K562 (cell line): ENCODE measurements around the gene IFITM2. TPM values are rescaled to one million over a fixed set of nuclear protein-coding genes. Genes with fewer than 3 reads are reported as not detected.

Experiments
- BCOR ChIP-seq: fragments of 450-650 bp; IDR thresholded peaks from 2 replicates; pipeline ENCODE4 v1.6.1; 2016
- NFE2 ChIP-seq: IDR thresholded peaks from 2 replicates; pipeline ENCODE4 v1.6.1; 2014; ENCODE audit warnings: antibody characterized with exemption, low read depth
- PPARD ChIP-seq: fragments of 250-450 bp; sonication (Bioruptor Pico); IDR thresholded peaks from 2 replicates; pipeline ENCODE4 v1.8.0; 2022; ENCODE audit warnings: inconsistent platforms, mild to moderate bottlenecking, moderate library complexity
- SMARCA5 ChIP-seq: fragments of 450-650 bp; IDR thresholded peaks from 2 replicates; pipeline ENCODE4 v1.6.1; 2016
- TFAM ChIP-seq: fragments of 250-450 bp; sonication (Bioruptor Pico); conservative IDR thresholded peaks from 2 replicates; pipeline ENCODE4 v1.5.0; 2021; ENCODE audit warnings: mild to moderate bottlenecking, moderate library complexity
- TGIF2 ChIP-seq: sonication (generic); formaldehyde crosslinking; IDR thresholded peaks from 2 replicates; pipeline ENCODE4 v1.8.1; 2022; ENCODE audit warnings: mild to moderate bottlenecking, missing genetic modification reagents, moderate library complexity
- YY1 ChIP-seq, 3 experiments: IDR thresholded peaks; 2 replicates each; pipeline ENCODE4 v1.6.1; 2011; ENCODE audit warnings: low read length in 2 of 3, mild to moderate bottlenecking in 2 of 3, moderate library complexity in 2 of 3, borderline replicate concordance in 1 of 3, control low read depth in 1 of 3, low read depth in 1 of 3; ENCODE audit not compliant: insufficient read depth in 3 of 3, insufficient replicate concordance in 2 of 3, control insufficient read depth in 1 of 3, insufficient read length in 1 of 3; ENCODE audit errors: extremely low read depth in 1 of 3
- ZFX ChIP-seq: sonication (generic); formaldehyde crosslinking; IDR thresholded peaks from 2 replicates; pipeline ENCODE4 v1.8.0; 2022; ENCODE audit warnings: mild to moderate bottlenecking, missing genetic modification reagents, moderate library complexity
- ZHX1 ChIP-seq: fragments of 150-350 bp; conservative IDR thresholded peaks from 2 replicates; pipeline ENCODE4 v1.6.1; 2014; ENCODE audit warnings: low read length
- ZNF408 ChIP-seq: fragments of 250-450 bp; sonication (Bioruptor Pico); IDR thresholded peaks from 2 replicates; pipeline ENCODE4 v1.4.0; 2020; ENCODE audit warnings: low read depth, mild to moderate bottlenecking, moderate library complexity
- polyA plus RNA-seq, 8 experiments: library from polyadenylated mRNA; depleted of rRNA in 4 of 8; stranded (reverse) in 5 of 8; unstranded in 3 of 8; fragments of >200 nt; fragmentation: Nextera tagmentation in 2 of 8; fragmentation: Illumina TruSeq in 1 of 8; extraction: Ambion mirVana in 2 of 8; extraction: Trizol in 1 of 8; gene quantifications; 2 replicates each; pipeline versions ENCODE4 v1.2.1 to v1.2.3, GENCODE V29; 2011 to 2014; ENCODE audit warnings: inconsistent platforms in 1 of 8, missing spikeins in 1 of 8
- total RNA-seq, 7 experiments: library from RNA; depleted of rRNA in 6 of 7; stranded (reverse); fragments of >200 nt in 6 of 7; fragmentation: Illumina TruSeq in 2 of 7; extraction: Trizol in 2 of 7; gene quantifications; 2 replicates each; pipeline versions ENCODE4 v1.2.1 to v1.2.3, GENCODE V29; 2011 to 2021; ENCODE audit warnings: low replicate concordance in 1 of 7
- TF ChIP-seq, protein P1 (sequence below), 3 experiments: fragments of 200-800 bp in 1 of 3; fragments of 250-450 bp in 1 of 3; fragments of 450-650 bp in 1 of 3; sonication (Bioruptor Pico) in 1 of 3; sonication (Bioruptor generic) in 1 of 3; formaldehyde crosslinking in 1 of 3; IDR thresholded peaks; 2 replicates each; pipeline versions ENCODE4 v1.6.1 to v1.8.0; 2016 to 2022; ENCODE audit warnings: mild to moderate bottlenecking in 2 of 3, missing genetic modification characterization in 2 of 3, missing compliant biosample characterization in 1 of 3, moderate library complexity in 1 of 3
- TF ChIP-seq, protein P2 (sequence below): fragments of 450-650 bp; IDR thresholded peaks from 2 replicates; pipeline ENCODE4 v1.6.1; 2016; ENCODE audit warnings: low read depth

The IFITM2 gene
- total and polyA plus RNA-seq, 9 of the 15 experiments (the other 6 are each of a cell fraction or from before 2014, with no cell fraction given), result 52.8 to 4,872 (median 356) TPM

GRCh38 chr11:332651-333480 lies 25.2 kb downstream of the IFITM2 start (continued):
- TF ChIP-seq, protein P1, sequence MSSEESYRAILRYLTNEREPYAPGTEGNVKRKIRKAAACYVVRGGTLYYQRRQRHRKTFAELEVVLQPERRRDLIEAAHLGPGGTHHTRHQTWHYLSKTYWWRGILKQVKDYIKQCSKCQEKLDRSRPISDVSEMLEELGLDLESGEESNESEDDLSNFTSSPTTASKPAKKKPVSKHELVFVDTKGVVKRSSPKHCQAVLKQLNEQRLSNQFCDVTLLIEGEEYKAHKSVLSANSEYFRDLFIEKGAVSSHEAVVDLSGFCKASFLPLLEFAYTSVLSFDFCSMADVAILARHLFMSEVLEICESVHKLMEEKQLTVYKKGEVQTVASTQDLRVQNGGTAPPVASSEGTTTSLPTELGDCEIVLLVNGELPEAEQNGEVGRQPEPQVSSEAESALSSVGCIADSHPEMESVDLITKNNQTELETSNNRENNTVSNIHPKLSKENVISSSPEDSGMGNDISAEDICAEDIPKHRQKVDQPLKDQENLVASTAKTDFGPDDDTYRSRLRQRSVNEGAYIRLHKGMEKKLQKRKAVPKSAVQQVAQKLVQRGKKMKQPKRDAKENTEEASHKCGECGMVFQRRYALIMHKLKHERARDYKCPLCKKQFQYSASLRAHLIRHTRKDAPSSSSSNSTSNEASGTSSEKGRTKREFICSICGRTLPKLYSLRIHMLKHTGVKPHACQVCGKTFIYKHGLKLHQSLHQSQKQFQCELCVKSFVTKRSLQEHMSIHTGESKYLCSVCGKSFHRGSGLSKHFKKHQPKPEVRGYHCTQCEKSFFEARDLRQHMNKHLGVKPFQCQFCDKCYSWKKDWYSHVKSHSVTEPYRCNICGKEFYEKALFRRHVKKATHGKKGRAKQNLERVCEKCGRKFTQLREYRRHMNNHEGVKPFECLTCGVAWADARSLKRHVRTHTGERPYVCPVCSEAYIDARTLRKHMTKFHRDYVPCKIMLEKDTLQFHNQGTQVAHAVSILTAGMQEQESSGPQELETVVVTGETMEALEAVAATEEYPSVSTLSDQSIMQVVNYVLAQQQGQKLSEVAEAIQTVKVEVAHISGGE (CRISPR knock-in tag; IDR thresholded peaks at IDR 0.05), result no peak
- TF ChIP-seq ZHX1, result no peak
- TF ChIP-seq BCOR, result peak; percentile 97
- no peak for TF ChIP-seq YY1 (IDR thresholded peaks at IDR 0.05; ENCODE audit: borderline replicate concordance in 1 of 3, control insufficient read depth in 1 of 3, extremely low read depth in 1 of 3, insufficient read depth in 3 of 3, insufficient read length in 1 of 3, insufficient replicate concordance in 2 of 3, low read depth in 1 of 3, low read length in 2 of 3)
- no peak for TF ChIP-seq ZNF408 (CRISPR knock-in tag)
- TF ChIP-seq, protein P2, sequence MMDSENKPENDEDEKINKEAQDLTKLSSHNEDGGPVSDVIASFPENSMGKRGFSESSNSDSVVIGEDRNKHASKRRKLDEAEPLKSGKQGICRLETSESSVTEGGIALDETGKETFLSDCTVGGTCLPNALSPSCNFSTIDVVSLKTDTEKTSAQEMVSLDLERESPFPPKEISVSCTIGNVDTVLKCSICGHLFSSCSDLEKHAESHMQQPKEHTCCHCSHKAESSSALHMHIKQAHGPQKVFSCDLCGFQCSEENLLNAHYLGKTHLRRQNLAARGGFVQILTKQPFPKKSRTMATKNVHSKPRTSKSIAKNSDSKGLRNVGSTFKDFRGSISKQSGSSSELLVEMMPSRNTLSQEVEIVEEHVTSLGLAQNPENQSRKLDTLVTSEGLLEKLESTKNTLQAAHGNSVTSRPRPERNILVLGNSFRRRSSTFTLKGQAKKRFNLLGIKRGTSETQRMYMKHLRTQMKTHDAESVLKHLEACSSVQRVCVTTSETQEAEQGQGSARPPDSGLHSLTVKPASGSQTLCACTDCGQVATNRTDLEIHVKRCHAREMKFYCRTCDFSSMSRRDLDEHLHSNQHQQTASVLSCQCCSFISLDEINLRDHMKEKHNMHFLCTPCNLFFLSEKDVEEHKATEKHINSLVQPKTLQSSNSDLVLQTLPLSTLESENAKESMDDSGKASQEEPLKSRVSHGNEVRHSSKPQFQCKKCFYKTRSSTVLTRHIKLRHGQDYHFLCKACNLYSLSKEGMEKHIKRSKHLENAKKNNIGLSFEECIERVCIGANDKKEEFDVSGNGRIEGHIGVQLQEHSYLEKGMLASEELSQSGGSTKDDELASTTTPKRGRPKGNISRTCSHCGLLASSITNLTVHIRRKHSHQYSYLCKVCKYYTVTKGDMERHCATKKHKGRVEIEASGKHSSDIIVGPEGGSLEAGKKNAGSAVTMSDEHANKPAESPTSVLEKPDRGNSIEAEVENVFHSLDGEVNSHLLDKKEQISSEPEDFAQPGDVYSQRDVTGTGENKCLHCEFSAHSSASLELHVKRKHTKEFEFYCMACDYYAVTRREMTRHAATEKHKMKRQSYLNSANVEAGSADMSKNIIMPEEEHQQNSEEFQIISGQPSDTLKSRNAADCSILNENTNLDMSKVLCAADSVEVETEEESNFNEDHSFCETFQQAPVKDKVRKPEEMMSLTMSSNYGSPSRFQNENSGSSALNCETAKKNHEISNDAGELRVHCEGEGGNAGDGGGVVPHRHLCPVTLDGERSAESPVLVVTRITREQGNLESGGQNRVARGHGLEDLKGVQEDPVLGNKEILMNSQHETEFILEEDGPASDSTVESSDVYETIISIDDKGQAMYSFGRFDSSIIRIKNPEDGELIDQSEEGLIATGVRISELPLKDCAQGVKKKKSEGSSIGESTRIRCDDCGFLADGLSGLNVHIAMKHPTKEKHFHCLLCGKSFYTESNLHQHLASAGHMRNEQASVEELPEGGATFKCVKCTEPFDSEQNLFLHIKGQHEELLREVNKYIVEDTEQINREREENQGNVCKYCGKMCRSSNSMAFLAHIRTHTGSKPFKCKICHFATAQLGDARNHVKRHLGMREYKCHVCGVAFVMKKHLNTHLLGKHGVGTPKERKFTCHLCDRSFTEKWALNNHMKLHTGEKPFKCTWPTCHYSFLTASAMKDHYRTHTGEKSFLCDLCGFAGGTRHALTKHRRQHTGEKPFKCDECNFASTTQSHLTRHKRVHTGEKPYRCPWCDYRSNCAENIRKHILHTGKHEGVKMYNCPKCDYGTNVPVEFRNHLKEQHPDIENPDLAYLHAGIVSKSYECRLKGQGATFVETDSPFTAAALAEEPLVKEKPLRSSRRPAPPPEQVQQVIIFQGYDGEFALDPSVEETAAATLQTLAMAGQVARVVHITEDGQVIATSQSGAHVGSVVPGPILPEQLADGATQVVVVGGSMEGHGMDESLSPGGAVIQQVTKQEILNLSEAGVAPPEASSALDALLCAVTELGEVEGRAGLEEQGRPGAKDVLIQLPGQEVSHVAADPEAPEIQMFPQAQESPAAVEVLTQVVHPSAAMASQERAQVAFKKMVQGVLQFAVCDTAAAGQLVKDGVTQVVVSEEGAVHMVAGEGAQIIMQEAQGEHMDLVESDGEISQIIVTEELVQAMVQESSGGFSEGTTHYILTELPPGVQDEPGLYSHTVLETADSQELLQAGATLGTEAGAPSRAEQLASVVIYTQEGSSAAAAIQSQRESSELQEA, result no peak
- TF ChIP-seq SMARCA5, result peak; percentile 74
- TF ChIP-seq ZFX (CRISPR knock-in tag), result no peak
- no peak for TF ChIP-seq TGIF2 (CRISPR knock-in tag)
- TF ChIP-seq TFAM (CRISPR knock-in tag), result no peak
- no peak for TF ChIP-seq NFE2
- TF ChIP-seq PPARD (CRISPR knock-in tag), result no peak
